ENCODE results near the gene PSMA7.

DNA sequence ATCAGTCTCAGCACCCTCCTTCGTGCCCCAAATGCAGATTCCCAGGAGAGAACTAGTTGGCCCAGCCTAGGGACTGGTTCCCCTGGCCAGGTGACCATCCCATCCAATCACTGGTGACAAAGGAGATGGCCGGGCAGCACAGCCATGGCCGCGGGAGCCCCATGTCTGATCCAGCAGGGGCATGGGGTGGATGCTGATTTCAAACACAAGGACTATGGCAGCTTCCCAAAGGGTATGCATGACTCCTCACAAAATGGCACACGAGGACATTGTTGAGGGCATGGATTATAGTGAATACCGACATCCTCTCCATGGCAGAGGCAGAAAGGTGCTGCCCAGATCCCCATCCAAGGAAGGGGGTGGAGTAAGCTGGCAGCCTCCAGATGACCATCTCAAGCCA lies 30.8 kb downstream of the PSMA7 start:
- TF ChIP-seq POLR2AphosphoS5 (IDR thresholded peaks at IDR 0.05) (no peak), POLR2A (IDR thresholded peaks at IDR 0.05) (no peak)
- TF ChIP-seq, protein P1, sequence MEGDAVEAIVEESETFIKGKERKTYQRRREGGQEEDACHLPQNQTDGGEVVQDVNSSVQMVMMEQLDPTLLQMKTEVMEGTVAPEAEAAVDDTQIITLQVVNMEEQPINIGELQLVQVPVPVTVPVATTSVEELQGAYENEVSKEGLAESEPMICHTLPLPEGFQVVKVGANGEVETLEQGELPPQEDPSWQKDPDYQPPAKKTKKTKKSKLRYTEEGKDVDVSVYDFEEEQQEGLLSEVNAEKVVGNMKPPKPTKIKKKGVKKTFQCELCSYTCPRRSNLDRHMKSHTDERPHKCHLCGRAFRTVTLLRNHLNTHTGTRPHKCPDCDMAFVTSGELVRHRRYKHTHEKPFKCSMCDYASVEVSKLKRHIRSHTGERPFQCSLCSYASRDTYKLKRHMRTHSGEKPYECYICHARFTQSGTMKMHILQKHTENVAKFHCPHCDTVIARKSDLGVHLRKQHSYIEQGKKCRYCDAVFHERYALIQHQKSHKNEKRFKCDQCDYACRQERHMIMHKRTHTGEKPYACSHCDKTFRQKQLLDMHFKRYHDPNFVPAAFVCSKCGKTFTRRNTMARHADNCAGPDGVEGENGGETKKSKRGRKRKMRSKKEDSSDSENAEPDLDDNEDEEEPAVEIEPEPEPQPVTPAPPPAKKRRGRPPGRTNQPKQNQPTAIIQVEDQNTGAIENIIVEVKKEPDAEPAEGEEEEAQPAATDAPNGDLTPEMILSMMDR (IDR thresholded peaks at IDR 0.05) = no peak

Measured in transverse colon (tissue), 4 donors.